ENCODE measurements around the gene PADI3.
A peak's percentile ranks its signal among the peaks of the same experiment; 100 is the strongest.

PADI3 gene

GRCh38 chr1:17273096-17273495 lies 24.2 kb downstream of the PADI3 start:
- Histone ChIP-seq H3K4me2 (no peak overlapping the region), H3K27me3 (ENCODE audit: insufficient read depth, low read depth) (peaks cover 27% of the 10 kb centered on the region), H4K20me1 (ENCODE audit: insufficient read depth) (no peaks in the 10 kb centered on the region), H3K79me2 (ENCODE audit: insufficient read depth, low read depth) (no peaks in the 10 kb centered on the region), H3K27ac (no peak overlapping the region), H3K9ac (no peak overlapping the region), H3K4me1 (ENCODE audit: low read depth, poor library complexity, severe bottlenecking) (no peaks in the 10 kb centered on the region), H2AFZ (ENCODE audit: low read depth) (no peak overlapping the region), H3K36me3 (ENCODE audit: insufficient read depth) (no peaks in the 10 kb centered on the region), H3K4me3 (IDR thresholded peaks at IDR 0.05; ENCODE audit: insufficient read depth, low read depth, low read length) (no peak overlapping the region)
- no peak for TF ChIP-seq CTCF (conservative IDR thresholded peaks at IDR 0.05; ENCODE audit: low read depth, low read length)

DNA sequence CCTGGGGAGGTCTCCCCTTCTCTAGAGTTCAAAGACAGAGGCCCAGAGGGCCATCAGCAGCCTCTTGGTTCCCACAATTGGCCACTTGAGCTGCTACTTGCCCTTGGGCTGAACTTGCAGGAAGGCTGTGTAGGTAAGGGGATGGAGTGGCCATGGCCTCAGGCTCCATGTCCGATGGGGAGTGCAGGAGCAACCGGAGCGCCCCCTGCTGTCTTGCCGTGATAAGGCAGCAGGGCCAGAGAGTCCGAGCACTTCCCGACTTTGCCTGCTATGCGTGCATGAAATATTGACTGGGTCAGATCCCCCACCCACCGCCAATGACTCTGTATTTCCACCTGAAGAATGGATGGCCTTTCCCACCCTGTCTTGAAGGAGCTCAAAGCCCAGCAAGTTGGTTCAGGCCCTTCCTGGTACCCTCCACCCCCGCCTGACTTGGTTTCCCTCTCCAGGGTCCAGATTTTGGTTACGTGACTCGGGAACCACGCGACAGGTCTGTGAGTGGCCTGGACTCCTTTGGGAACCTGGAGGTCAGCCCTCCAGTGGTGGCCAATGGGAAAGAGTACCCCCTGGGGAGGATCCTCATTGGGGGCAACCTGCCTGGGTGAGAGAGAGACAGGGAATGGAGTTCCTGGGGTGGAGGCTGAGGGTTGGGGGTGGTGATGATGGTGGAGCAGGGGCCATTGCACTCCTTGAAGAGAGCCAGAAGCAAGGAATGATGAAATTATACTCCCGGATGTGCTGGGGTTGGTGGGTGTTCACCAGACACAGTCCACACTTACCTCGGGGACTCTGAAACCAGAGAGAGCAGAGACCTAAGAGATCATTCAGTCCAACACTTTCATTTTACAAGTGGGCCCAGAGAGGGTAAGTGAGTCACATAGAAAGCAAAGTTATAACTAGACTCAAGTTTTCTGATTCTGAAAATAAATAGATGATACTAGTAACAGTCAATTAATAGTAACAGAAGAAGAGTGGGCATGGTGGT lies 25.6 kb downstream of the PADI3 start:
- H3K36me3 ChIP-seq (ENCODE audit: insufficient read depth) = no peaks in the 10 kb centered on the region
- H3K4me2 ChIP-seq = no peak overlapping the region
- peaks cover 33% of the 10 kb centered on the region for H3K27me3 ChIP-seq (ENCODE audit: insufficient read depth, low read depth)
- no peaks in the 10 kb centered on the region for H4K20me1 ChIP-seq (ENCODE audit: insufficient read depth)
- H3K27ac ChIP-seq = no peak overlapping the region
- H3K4me1 ChIP-seq (ENCODE audit: low read depth, poor library complexity, severe bottlenecking) = no peaks in the 10 kb centered on the region
- TF ChIP-seq CTCF (conservative IDR thresholded peaks at IDR 0.05; ENCODE audit: low read depth, low read length) = peak; percentile 59
- no peak overlapping the region for H3K9ac ChIP-seq
- no peak overlapping the region for H3K4me3 ChIP-seq (IDR thresholded peaks at IDR 0.05; ENCODE audit: insufficient read depth, low read depth, low read length)
- no peak overlapping the region for H2AFZ ChIP-seq (ENCODE audit: low read depth)
- H3K79me2 ChIP-seq (ENCODE audit: insufficient read depth, low read depth) = no peaks in the 10 kb centered on the region

DNA sequence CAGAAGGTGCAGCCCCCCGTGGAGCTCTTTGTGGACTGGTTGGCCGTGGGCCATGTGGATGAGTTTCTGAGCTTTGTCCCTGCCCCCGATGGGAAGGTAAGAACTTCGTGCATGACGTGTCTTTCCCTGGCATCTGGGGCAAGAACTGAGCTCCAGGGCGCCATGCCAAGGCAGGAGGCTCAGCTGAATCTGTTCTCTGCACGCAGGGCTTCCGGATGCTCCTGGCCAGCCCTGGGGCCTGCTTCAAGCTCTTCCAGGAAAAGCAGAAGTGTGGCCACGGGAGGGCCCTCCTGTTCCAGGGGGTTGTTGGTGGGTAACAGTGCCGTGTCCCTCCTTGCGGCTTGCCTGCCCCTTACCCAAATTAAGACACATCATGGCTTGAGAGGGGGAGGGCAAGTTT lies 27.7 kb downstream of the PADI3 start:
- no peak overlapping the region for H3K4me2 ChIP-seq
- no peaks in the 10 kb centered on the region for H4K20me1 ChIP-seq (ENCODE audit: insufficient read depth)
- H3K9ac ChIP-seq = no peak overlapping the region
- no peaks in the 10 kb centered on the region for H3K36me3 ChIP-seq (ENCODE audit: insufficient read depth)
- H3K27me3 ChIP-seq (ENCODE audit: insufficient read depth, low read depth) = peaks cover 43% of the 10 kb centered on the region
- no peak overlapping the region for H2AFZ ChIP-seq (ENCODE audit: low read depth)
- H3K4me1 ChIP-seq (ENCODE audit: low read depth, poor library complexity, severe bottlenecking) = no peaks in the 10 kb centered on the region
- H3K79me2 ChIP-seq (ENCODE audit: insufficient read depth, low read depth) = no peaks in the 10 kb centered on the region
- TF ChIP-seq CTCF (conservative IDR thresholded peaks at IDR 0.05; ENCODE audit: low read depth, low read length) = no peak
- no peak overlapping the region for H3K27ac ChIP-seq
- H3K4me3 ChIP-seq (IDR thresholded peaks at IDR 0.05; ENCODE audit: insufficient read depth, low read depth, low read length) = no peak overlapping the region

GRCh38 chr1:17277511-17278159 lies 28.7 kb downstream of the PADI3 start:
- H3K27ac ChIP-seq = no peak overlapping the region

More at GRCh38 chr1:17277511-17278159, 28.7 kb downstream of the PADI3 start:
- Histone ChIP-seq H3K27me3 (ENCODE audit: insufficient read depth, low read depth) (peaks cover 48% of the 10 kb centered on the region), H3K4me3 (IDR thresholded peaks at IDR 0.05; ENCODE audit: insufficient read depth, low read depth, low read length) (no peak overlapping the region), H3K36me3 (ENCODE audit: insufficient read depth) (no peaks in the 10 kb centered on the region), H3K4me2 (no peak overlapping the region), H2AFZ (ENCODE audit: low read depth) (no peak overlapping the region), H3K79me2 (ENCODE audit: insufficient read depth, low read depth) (no peaks in the 10 kb centered on the region), H4K20me1 (ENCODE audit: insufficient read depth) (no peaks in the 10 kb centered on the region), H3K9ac (no peak overlapping the region), H3K4me1 (ENCODE audit: low read depth, poor library complexity, severe bottlenecking) (no peaks in the 10 kb centered on the region)
- no peak for TF ChIP-seq CTCF (conservative IDR thresholded peaks at IDR 0.05; ENCODE audit: low read depth, low read length)
